HEK293T (cell line): ENCODE data around the gene IGF2BP2.

Source experiments
- ARNT ChIP-seq: fragments of 450-650 bp; IDR thresholded peaks from 2 replicates; pipeline ENCODE4 v1.6.1; 2017; ENCODE audit warnings: mild to moderate bottlenecking
- BHLHE40 ChIP-seq: fragments of 450-650 bp; IDR thresholded peaks from 2 replicates; pipeline ENCODE4 v1.6.1; 2016; ENCODE audit warnings: mild to moderate bottlenecking, moderate library complexity, borderline replicate concordance
- CTBP1 ChIP-seq: fragments of 450-650 bp; IDR thresholded peaks from 2 replicates; pipeline ENCODE4 v1.6.1; 2016; ENCODE audit warnings: borderline replicate concordance
- ELF4 ChIP-seq: fragments of 450-650 bp; IDR thresholded peaks from 2 replicates; pipeline ENCODE4 v1.6.1; 2017; ENCODE audit warnings: antibody characterized with exemption
- FOXK2 ChIP-seq: fragments of 450-650 bp; IDR thresholded peaks from 2 replicates; pipeline ENCODE4 v1.6.1; 2016; ENCODE audit warnings: mild to moderate bottlenecking
- HDGF ChIP-seq: fragments of 450-650 bp; IDR thresholded peaks from 2 replicates; pipeline ENCODE4 v1.6.1; 2017; ENCODE audit warnings: antibody characterized with exemption, borderline replicate concordance
- LEF1 ChIP-seq: fragments of 450-650 bp; IDR thresholded peaks from 2 replicates; pipeline ENCODE4 v1.6.1; 2017; ENCODE audit warnings: mild to moderate bottlenecking, borderline replicate concordance
- PKNOX1 ChIP-seq: fragments of 450-650 bp; IDR thresholded peaks from 2 replicates; pipeline ENCODE4 v1.6.1; 2016
- SP1 ChIP-seq: fragments of 450-650 bp; IDR thresholded peaks from 2 replicates; pipeline ENCODE4 v1.6.1; 2017
- SUZ12 ChIP-seq: fragments of 450-650 bp; IDR thresholded peaks from 2 replicates; pipeline ENCODE4 v1.6.1; 2016; ENCODE audit warnings: mild to moderate bottlenecking
- TARDBP ChIP-seq: fragments of 450-650 bp; IDR thresholded peaks from 2 replicates; pipeline ENCODE4 v1.6.1; 2016
- ZNF384 ChIP-seq: fragments of 450-650 bp; IDR thresholded peaks from 2 replicates; pipeline ENCODE4 v1.6.1; 2016

- TF ChIP-seq BHLHE40 (no peak), LEF1 (no peak), PKNOX1 (no peak), FOXK2 (no peak), TARDBP (no peak), SUZ12 (no peak), SP1 (no peak), CTBP1 (no peak), ARNT (no peak), ELF4 (no peak), HDGF (no peak), ZNF384 (no peak)
These were observed 104.5 kb downstream of the IGF2BP2 start for GRCh38 chr3:185720326-185720725.
